GM12801 (cell line): ENCODE data around the gene TPRKB.
"Not testable (repeated sequence)": the region's sequence is repeated elsewhere in the genome, so short reads cannot be mapped to it uniquely, and the experiment has no call there.

ENCODE experiments used
- CTCF ChIP-seq: IDR thresholded peaks from one replicate; pipeline ENCODE4 v1.5.1; 2011; ENCODE audit warnings: control low read depth; ENCODE audit not compliant: insufficient read length; ENCODE audit errors: extremely low read depth

Gene TPRKB

DNA sequence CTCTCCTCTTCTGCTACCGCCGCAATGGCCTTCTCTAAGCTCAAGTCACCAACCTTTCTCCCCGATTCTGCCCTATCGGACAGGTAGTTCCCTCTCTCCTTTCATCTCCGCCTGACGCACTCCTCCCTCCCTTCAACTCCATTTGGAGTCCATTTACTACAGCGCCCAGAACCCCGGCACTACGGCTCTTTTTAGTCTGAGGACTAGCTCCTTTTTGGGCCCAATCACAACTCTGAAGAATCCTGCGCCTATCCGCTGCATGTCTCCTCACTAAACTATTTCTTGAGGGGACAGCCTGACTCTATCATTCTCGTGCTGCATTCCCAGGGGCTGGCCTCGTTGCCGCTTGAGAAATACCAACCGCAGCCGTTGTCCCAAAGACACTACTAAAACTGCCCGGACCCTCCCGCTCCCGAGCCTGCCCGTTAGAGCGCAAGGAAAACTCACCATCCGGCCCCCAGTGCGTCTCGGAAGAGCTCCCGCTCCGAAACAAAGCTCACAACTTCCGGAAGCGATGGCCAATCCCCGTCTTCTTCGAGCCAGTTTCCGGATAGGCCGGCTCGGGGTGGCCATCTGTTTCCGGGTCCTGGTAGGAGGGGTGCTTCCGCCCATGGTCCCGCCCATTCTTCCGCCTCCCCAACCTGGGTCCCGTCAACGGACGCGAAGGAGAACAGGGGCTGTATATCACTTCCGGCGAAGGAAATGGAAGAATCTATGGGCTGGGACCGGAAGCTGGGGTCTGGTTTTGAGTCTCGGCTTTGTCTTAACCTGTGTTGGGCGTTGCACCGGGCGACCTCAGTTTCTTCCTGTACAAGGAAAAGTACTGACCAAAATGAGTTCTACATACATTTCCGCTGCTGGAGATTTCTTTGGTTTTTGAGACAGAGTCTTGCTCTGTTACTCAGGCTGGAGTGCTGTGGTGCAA, at the start of gene TPRKB:
TPRKB (minus strand) TSS at position 491 of the 925 bp plus-strand sequence. CDS start 2,776 bp downstream, outside the sequence.
- no peak for TF ChIP-seq CTCF

GRCh38 chr2:73783883-73784282, 46.7 kb upstream of the TPRKB start, which contains the start of gene C2orf78:
Gene C2orf78 (plus strand): TSS chr2:73784183. CDS start chr2:73784310, 127 bp downstream.
- not testable (repeated sequence) for TF ChIP-seq CTCF

DNA sequence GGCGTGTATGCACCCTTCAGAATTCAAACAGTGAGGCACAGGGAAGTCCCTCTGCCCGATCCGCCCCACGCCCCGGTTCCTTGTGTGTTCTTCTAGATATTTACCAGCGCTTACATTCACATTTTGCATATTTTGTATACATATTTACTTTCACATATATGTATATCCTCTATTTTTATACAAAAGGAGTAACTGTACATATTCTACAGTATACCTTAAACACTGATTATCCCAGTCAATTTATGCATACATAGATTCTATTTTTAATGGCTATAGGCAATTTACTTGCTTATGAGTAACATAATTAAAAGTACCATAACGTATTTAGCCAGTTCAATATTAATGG, 43.1 kb upstream of the TPRKB start:
- TF ChIP-seq CTCF, result no peak

DNA sequence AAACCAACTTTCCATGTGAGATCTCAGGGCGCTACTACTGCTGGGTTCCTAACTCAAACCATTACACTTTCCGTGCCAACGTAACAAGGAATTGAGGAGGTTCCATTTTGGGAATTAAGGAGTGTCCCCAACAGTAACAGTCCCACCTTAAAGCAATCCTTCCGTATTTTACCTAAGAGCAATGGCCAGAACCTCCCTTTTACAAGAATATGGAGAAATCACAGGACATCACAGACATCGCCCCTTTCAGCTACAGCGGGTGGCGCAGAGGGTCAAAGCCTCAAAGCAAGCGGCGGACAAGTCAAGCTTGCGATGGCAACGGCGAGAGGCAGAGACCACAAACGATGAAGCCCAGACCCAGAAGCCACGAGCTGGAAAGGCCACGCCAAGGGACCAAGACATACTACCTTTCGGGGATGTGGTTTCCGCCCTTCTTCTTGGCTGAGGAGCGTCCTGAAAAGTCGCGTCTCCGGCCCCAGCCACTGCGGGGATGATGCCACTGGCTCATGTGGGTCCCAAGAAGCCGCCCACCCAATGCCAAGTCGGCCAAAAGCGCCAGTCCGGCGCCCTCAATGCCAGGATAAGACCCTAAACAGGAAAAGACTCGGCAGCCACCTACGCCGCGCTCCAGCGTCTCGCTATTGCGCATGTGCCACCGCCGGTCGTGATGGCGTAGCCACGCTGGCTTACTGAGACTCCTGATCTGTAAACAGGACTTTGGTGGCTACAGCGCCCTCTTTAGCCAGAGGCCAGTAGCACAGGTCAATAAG, 42.5 kb upstream of the TPRKB start, which contains the start of gene DUSP11:
DUSP11 (minus strand) TSS at position 637 of the 770 bp plus-strand sequence; CDS start at position 508, 129 bp downstream.
- peak; percentile 62 for TF ChIP-seq CTCF

DNA sequence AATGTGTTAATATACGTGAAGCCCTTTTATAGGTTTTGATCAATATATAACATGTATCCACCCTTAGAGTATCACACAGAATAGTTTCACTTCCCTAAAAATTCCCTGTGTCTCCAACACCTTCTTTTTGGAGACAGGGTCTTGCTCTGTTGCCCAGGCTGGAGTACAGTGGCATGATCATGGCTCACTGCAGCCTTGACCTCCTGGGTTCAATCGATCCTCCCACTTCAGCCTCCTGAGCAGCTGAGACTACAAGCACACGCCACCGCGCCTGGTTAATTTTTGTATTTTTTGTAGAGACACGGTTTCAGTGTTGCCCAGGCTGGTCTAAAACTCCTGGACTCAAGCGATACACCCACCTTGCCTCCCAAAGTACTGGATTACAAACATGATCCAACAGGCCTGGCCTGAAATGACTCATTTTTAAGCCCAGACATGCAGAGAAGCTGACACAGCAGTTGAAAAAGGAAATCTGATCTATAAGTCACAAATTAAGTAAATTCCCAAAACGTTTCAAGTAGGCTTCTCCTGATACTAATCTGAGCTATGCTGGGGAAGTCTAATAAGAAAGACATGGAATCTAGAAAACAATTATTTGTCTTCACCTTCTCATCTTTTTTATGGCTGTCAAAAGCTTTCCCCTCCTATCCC, 39.8 kb upstream of the TPRKB start:
- no peak for TF ChIP-seq CTCF

DNA sequence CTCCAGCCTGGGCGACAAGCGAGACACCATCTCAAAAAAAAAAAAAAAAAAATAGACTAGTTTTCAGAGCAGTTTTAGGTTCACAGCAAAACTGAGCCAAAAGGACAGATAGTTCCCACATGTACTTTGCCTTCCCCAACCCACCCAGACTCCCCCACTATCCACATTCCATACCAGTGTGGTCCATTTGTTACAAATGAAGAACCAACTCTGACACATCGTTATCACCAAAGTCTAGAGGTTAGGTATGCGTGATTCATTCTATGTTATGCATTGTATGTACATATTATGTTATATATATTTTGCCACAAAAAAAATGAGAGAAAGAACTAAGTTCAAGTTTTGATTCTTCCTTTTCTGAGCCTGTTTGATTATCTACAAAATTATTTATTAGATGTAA, 39.2 kb upstream of the TPRKB start:
- TF ChIP-seq CTCF, result no peak

- TF ChIP-seq CTCF, result no peak
Measured at GRCh38 chr2:73772819-73773218, 35.7 kb upstream of the TPRKB start.
